SIG-M5 treated with dmso at 0.1 percent for 504 hours (cell line): ENCODE data around the gene ARPC5L.
A peak's percentile ranks its signal among the peaks of the same experiment; 100 is the strongest.
"Not testable (repeated sequence)": the region's sequence is repeated elsewhere in the genome, so short reads cannot be mapped to it uniquely, and the experiment has no call there.

Experiments used
- DNase-seq: peaks from one replicate; lab custom pipeline; 2025; ENCODE audit not compliant: unreplicated experiment; lab: John Stamatoyannopoulos, UW

The ARPC5L gene

GRCh38 chr9:124861342-124862229 is at the start of gene ARPC5L, which contains the start of gene RPL35:
ARPC5L (plus strand) TSS chr9:124862130; CDS start chr9:124869291, 7,161 bp downstream.
RPL35 (minus strand) TSS chr9:124861957; CDS start chr9:124861912, 45 bp downstream.
- peak; percentile 87 for DNase-seq

GRCh38 chr9:124812441-124812876 is 49.5 kb upstream of the ARPC5L start:
- DNase-seq: peak; percentile 70

DNA sequence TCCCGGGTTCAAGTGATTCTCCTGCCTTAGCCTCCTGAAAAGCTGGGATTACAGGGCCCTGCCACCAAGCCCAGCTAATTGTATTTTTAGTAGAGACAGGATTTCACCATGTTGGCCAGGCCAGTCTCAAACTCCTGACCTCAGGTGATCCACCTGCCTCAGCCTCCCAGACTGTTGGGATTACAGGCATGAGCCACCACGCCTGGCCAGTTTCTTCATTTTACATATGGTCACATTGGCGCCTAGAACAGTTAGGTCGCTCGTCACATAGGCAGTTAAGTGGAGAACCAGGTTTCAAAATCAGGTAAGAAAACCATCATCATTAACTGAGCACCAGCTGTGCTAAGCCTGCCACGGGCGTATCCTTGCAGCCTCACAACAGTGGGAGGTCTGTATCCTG is 48.9 kb upstream of the ARPC5L start:
- DNase-seq: no peak

DNA sequence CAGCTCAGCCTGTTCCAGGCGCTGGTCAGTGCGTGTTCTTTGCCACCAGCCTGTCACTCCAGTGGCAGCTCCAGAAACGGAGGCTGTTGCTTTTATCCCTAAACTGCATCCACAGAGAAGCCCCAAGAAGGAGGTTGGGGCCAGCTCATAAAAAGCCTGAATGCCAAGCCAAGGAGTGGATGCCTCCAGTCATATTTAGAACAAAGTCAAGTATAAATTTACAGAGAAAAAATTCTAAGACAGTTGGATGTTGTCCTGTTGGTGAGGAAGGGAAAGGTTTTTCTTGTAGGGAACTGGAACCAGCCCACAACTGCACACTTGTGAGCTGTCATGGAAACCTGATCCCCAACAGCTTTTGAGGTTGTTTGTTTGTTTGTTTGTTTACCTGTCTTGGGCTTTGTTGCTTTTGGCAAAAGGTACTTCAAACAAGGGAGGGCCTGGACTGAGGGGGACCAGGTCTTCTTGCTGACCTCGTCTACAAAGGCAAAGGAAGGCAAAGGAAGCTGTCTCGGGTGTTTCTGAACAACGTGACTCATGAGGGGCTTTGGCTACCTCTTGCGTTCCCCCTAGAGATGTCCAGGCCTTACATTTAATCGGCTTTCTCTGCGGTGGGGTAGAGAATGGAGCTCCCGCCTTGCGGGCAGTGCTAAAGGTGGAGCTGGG is 48.3 kb upstream of the ARPC5L start:
- no peak for DNase-seq

- no peak for DNase-seq
Measured at GRCh38 chr9:124814164-124814535, 47.8 kb upstream of the ARPC5L start.

GRCh38 chr9:124815601-124816000 is 46.3 kb upstream of the ARPC5L start:
- no peak for DNase-seq

GRCh38 chr9:124818431-124819281 is 43.3 kb upstream of the ARPC5L start:
- DNase-seq: no peak

DNA sequence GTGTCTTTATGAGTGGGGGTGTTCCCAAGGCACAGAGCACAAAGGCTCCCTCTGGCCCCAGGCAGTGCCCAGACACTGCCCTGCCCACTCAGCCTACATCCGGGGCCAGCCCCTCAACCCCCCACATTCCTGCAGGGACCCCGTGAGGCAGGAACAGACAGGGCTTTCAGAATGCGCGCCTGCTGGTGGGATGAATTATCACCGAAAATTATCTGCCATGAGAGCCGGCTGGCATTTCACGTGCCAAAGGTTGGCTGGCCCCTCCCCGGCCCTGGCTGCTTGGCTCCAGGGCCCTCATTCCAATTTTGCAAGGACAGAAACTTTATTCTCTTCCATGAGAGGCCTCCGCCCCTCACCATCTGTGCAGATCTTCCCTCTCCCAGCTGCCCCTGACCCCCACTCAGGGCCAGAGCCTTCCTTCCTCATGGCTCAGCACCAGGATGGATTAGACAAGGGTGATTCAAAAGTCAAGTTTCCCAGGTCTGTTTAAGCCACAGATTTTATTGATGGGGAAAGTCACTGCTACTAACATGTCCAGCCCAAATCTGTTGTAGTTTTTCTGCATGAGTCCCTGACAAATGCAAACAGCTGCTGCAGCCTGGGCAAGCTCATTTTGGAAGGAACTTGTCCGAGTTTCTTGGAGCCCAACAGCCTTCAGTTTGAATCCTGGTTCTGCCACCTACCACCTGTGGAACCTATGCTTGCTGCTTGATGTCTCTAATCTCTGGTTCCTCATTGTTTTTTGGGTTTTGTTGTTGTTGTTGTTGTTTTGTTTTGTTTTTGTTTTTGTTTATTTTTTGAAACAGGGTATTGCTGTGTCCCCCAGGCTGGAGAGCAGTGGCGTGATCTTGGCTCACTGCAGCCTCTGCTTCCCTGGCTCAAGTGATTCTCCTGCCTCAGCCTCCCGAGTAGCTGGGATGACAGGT is 41.0 kb upstream of the ARPC5L start:
- DNase-seq: no peak

DNA sequence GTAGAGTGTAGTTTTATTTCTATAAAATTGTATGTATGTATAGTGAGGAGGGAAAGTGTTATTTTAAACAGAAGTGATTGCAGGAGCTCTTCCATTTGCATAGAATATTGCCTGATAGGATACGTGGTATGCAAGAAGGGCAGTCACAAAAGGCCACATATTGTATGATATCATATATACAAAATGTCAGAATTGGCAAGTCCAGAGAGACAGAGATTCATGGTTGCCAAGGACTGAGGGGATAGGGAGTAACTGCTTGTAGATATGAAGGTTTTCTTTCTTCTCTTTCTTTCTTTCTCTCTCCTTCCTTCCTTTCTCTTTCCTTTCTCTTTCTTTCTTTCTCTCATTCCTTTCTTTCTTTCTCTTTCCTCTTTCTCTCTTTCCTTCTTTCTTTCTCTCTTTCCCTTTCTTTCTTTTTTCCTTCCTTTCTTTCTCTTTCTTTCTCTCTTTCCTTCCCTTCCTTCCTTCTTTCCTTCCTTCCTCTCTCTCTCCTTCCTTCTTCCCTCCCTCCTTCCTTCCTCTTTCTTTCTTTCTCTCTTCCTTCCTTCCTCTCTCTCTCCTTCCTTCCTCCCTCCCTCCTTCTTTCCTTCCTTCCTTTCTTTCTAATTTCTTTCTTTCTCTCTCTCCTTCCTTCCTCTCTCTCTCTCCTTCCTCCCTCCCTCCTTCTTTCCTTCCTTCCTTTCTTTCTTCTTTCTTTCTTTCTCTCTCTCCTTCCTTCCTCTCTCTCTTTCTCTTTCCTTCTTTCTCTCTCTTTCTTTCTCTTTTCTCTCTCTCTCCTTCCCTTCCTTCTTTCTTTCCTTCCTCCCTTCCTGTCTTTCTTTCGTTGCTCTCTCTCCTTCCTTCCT is 33.2 kb upstream of the ARPC5L start:
- no peak for DNase-seq

DNA sequence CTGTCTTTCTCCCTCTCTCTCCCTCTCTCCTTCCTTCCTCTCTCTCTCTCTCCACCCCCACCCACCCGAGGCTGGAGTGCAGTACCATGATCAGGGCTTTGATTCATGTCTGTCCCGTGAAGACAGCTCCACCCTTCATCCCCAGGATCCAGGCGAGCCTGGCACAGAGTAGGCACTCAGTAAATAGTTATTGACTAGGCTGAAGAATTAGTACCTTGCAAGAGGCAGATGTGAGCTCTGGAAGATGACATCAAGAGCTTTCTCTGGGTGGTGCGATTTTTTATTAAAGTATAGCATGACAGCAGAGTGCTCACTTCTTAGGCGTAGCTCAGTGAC is 32.6 kb upstream of the ARPC5L start:
- DNase-seq: no peak

- DNase-seq: no peak
Measured at GRCh38 chr9:124830593-124830992, 31.3 kb upstream of the ARPC5L start.

GRCh38 chr9:124831642-124832364 is 30.1 kb upstream of the ARPC5L start:
- no peak for DNase-seq

GRCh38 chr9:124834591-124834990 is 27.3 kb upstream of the ARPC5L start:
- no peak for DNase-seq

GRCh38 chr9:124835026-124835557 is 26.8 kb upstream of the ARPC5L start:
- no peak for DNase-seq

- not testable (repeated sequence) for DNase-seq
Measured at GRCh38 chr9:124838132-124838531, 23.8 kb upstream of the ARPC5L start.

DNA sequence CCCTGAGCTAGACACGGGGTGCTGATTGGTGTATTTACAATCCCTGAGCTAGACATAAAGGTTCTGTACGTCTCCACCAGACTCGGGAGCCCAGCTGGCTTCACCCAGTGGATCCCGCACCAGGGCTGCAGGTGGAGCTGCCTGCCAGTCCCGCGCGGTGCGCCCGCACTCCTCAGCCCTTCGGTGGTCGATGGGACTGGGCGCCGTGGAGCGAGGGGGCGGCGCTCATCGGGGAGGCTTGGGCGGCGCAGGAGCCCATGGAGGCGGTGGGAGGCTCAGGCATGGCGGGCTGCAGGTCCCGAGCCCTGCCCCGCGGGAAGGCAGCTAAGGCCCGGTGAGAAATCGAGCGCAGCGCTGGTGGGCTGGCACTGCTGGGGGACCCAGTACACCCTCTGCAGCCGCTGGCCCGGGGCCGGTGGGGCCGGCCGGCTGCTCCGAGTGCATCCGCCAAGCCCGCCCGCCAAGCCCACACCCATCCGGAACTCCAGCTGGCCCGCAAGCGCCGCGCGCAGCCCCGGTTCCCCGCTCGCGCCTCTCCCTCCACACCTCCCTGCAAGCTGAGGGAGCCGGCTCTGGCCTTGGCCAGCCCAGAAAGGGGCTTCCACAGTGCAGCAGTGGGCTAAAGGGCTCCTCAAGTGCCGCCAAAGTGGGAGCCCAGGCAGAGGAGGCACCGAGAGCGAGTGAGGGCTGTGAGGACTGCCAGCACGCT is 23.2 kb upstream of the ARPC5L start:
- DNase-seq: not testable (repeated sequence)

DNA sequence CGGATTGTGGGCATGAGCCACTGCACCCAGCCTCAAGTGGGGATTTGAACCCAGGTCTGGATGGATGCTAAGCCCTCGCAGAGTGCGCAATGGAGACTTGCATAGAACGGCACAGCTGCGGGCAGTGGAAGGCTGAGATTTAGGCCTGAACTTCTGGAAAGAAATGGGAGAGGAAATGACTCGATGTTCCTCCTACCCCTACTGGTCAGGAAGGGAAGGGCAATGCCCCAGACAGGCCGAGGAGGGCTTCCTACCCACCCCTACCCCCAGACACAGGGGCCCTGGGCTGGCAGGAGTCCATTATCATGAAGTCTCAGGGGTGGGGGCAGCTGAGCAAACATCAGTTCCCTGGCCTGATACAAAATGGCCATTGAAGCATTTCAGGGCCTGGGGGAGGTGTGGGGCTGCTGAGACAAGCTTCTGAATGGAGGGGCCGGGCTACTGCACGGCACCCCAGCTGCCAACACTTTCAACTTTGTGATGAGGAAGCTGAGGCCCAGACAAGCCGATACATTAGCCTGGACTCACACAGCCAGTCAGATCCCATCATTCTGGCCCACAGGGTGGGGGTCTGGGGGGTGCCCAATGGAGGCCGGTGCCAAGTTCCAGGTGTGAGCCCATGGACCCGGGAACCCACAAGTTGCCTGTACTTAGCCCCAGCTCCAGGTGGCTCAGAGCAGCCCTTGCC is 22.2 kb upstream of the ARPC5L start:
- DNase-seq: no peak
